Keratinocyte (primary cell): Measurements from ENCODE around the gene RETSAT. TPM values are rescaled to one million over a fixed set of nuclear protein-coding genes. Genes with fewer than 3 reads are reported as not detected.

Source experiments
- DNase-seq: peaks from one replicate; pipeline ENCODE4 v3.0.0-alpha.2; 2011; ENCODE audit warnings: low read depth, missing footprints, low spot score
- FAIRE-seq: peaks from 2 replicates; lab custom pipeline; 2011; peaks lifted over from hg19 to GRCh38; lab: Jason Lieb, UNC
- H2AFZ ChIP-seq: 2 replicates; pipeline ENCODE4 v1.6.0; 2012; ENCODE audit warnings: low read length, control low read depth, inconsistent platforms; ENCODE audit not compliant: control insufficient read depth
- H3K27ac ChIP-seq: 2 replicates; pipeline ENCODE4 v1.5.1; 2011; ENCODE audit warnings: low read length; ENCODE audit not compliant: control insufficient read depth, insufficient read depth
- H3K27me3 ChIP-seq: 3 replicates; pipeline ENCODE4 v1.6.0; 2011; ENCODE audit warnings: low read length; ENCODE audit not compliant: control insufficient read depth, insufficient read depth; ENCODE audit errors: extremely low read depth
- H3K36me3 ChIP-seq, 2 experiments: 2 replicates in 1 of 2; 3 replicates in 1 of 2; pipeline ENCODE4 v1.5.1; 2011; ENCODE audit warnings: low read length in 2 of 2, mild to moderate bottlenecking in 1 of 2; ENCODE audit not compliant: control insufficient read depth in 2 of 2, insufficient read depth in 2 of 2; ENCODE audit errors: extremely low read depth in 1 of 2
- H3K4me1 ChIP-seq: 3 replicates; pipeline ENCODE4 v1.5.1; 2011; ENCODE audit warnings: low read length; ENCODE audit not compliant: control insufficient read depth, insufficient read depth; ENCODE audit errors: extremely low read depth
- H3K4me2 ChIP-seq: 3 replicates; pipeline ENCODE4 v1.6.0; 2011; ENCODE audit warnings: low read depth, low read length; ENCODE audit not compliant: control insufficient read depth, insufficient read depth; ENCODE audit errors: extremely low read depth
- H3K4me3 ChIP-seq, 3 experiments: fragments of 200-600 bp in 1 of 3; sonication (generic) in 1 of 3; 2 replicates in 2 of 3; 3 replicates in 1 of 3; pipeline ENCODE4 v1.5.1; 2011 to 2016; ENCODE audit warnings: low read length in 3 of 3, mild to moderate bottlenecking in 3 of 3, control low read depth in 2 of 3, inconsistent platforms in 1 of 3, low read depth in 1 of 3, mixed read lengths in 1 of 3, mixed run types in 1 of 3, moderate library complexity in 1 of 3; ENCODE audit not compliant: control insufficient read depth in 2 of 3, insufficient read depth in 2 of 3; ENCODE audit errors: extremely low read depth in 1 of 3
- H3K79me2 ChIP-seq: 2 replicates; pipeline ENCODE4 v1.6.0; 2012; ENCODE audit warnings: low read length; ENCODE audit not compliant: control insufficient read depth, insufficient read depth
- H3K9ac ChIP-seq: 3 replicates; pipeline ENCODE4 v1.6.0; 2011; ENCODE audit warnings: low read length; ENCODE audit not compliant: control insufficient read depth, insufficient read depth; ENCODE audit errors: extremely low read depth
- H3K9me1 ChIP-seq: 3 replicates; pipeline ENCODE4 v1.6.0; 2011; ENCODE audit warnings: low read length; ENCODE audit not compliant: control insufficient read depth, insufficient read depth; ENCODE audit errors: extremely low read depth
- H3K9me3 ChIP-seq: 2 replicates; pipeline ENCODE4 v1.5.1; 2012; ENCODE audit warnings: low read depth, low read length; ENCODE audit not compliant: control insufficient read depth
- H4K20me1 ChIP-seq: 3 replicates; pipeline ENCODE4 v1.6.0; 2011; ENCODE audit warnings: low read length; ENCODE audit not compliant: control insufficient read depth, insufficient read depth; ENCODE audit errors: extremely low read depth
- EZH2 ChIP-seq: IDR thresholded peaks from one replicate; pipeline ENCODE4 v1.6.1; 2012; ENCODE audit warnings: inconsistent platforms, mild to moderate bottlenecking, low read length, moderate library complexity
- dilution Hi-C: fragments of 300-500 bp; cut with MboI; formaldehyde crosslinking; loops from one replicate; pipeline ENCODE4 v1.7.0; 2020; ENCODE audit warnings: low sequenced_read_pairs; ENCODE audit not compliant: extremely low pct_ligation_motif_present
- polyA plus RNA-seq, 5 experiments: library from polyadenylated mRNA; depleted of rRNA in 3 of 5; stranded (reverse) in 3 of 5; stranded (forward) in 1 of 5; unstranded in 1 of 5; fragments of >200 nt; gene quantifications; 1 replicate in 1 of 5; 2 replicates in 3 of 5; 3 replicates in 1 of 5; pipeline versions ENCODE4 v1.2.1 to v1.2.3, GENCODE V29; 2011 to 2012; ENCODE audit warnings: missing spikeins in 2 of 5, low read depth in 1 of 5, low replicate concordance in 1 of 5
- TF ChIP-seq, protein P1 (sequence below), 3 experiments: IDR thresholded peaks in 1 of 3; conservative IDR thresholded peaks in 1 of 3; optimal IDR thresholded peaks in 1 of 3; 2 replicates in 2 of 3; 3 replicates in 1 of 3; pipeline versions ENCODE3 to v1.5.1; 2011; ENCODE audit warnings: low read length in 3 of 3, mild to moderate bottlenecking in 3 of 3, moderate library complexity in 2 of 3, control low read depth in 1 of 3, inconsistent platforms in 1 of 3; ENCODE audit not compliant: insufficient read depth in 2 of 3; ENCODE audit errors: extremely low read depth in 1 of 3

Gene RETSAT
- polyA plus RNA-seq, 1 donor (not counting 4 experiments of a cell fraction or from before 2014, with no cell fraction given), result 74.0 TPM

- H3K4me2 ChIP-seq, result peak overlapping the region; percentile 93
- DNase-seq (no peak), FAIRE-seq (no peak)
- dilution Hi-C loops, result no loop called here
- H3K9me3 ChIP-seq, result no peaks in the 10 kb centered on the region
- peaks cover 15 to 20% of the 10 kb centered on the region in 2 experiments for H3K36me3 ChIP-seq
- H3K27me3 ChIP-seq, result no peaks in the 10 kb centered on the region
- peak overlapping the region; percentile 94 for H3K27ac ChIP-seq
- H3K4me1 ChIP-seq, result peaks cover 26% of the 10 kb centered on the region
- H3K4me3 ChIP-seq, result peak overlapping the region; percentile 68 to 99 (median 80)
- peaks cover 46% of the 10 kb centered on the region for H3K79me2 ChIP-seq
- peak overlapping the region; percentile 98 for H3K9ac ChIP-seq
- peak overlapping the region; percentile 99 for H2AFZ ChIP-seq
- TF ChIP-seq, protein P1, sequence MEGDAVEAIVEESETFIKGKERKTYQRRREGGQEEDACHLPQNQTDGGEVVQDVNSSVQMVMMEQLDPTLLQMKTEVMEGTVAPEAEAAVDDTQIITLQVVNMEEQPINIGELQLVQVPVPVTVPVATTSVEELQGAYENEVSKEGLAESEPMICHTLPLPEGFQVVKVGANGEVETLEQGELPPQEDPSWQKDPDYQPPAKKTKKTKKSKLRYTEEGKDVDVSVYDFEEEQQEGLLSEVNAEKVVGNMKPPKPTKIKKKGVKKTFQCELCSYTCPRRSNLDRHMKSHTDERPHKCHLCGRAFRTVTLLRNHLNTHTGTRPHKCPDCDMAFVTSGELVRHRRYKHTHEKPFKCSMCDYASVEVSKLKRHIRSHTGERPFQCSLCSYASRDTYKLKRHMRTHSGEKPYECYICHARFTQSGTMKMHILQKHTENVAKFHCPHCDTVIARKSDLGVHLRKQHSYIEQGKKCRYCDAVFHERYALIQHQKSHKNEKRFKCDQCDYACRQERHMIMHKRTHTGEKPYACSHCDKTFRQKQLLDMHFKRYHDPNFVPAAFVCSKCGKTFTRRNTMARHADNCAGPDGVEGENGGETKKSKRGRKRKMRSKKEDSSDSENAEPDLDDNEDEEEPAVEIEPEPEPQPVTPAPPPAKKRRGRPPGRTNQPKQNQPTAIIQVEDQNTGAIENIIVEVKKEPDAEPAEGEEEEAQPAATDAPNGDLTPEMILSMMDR (optimal IDR thresholded peaks at IDR 0.05 in 1 of 3, IDR thresholded peaks at IDR 0.05 in 1 of 3, conservative IDR thresholded peaks at IDR 0.05 in 1 of 3; ENCODE audit: extremely low read depth in 1 of 3, insufficient read depth in 2 of 3, low read length in 3 of 3), result no peak
- TF ChIP-seq EZH2, result no peak
- no peaks in the 10 kb centered on the region for H4K20me1 ChIP-seq
- no peaks in the 10 kb centered on the region for H3K9me1 ChIP-seq
Observed at GRCh38 chr2:85355521-85355920, 1.2 kb upstream of the RETSAT start.

- DNase-seq, result no peak
- Histone ChIP-seq H2AFZ (peak overlapping the region; percentile 99), H3K79me2 (peaks cover 46% of the 10 kb centered on the region), H3K27ac (peak overlapping the region; percentile 94), H3K4me3 (peak overlapping the region; percentile 68 to 99 (median 80)), H3K9me3 (no peaks in the 10 kb centered on the region), H3K9me1 (no peaks in the 10 kb centered on the region), H3K4me1 (peaks cover 26% of the 10 kb centered on the region), H3K9ac (peak overlapping the region; percentile 98), H4K20me1 (no peaks in the 10 kb centered on the region), H3K27me3 (no peaks in the 10 kb centered on the region), H3K36me3 (peaks cover 19 to 23% of the 10 kb centered on the region in 2 experiments), H3K4me2 (peak overlapping the region; percentile 93)
- FAIRE-seq, result no peak
- TF ChIP-seq EZH2, result no peak
- TF ChIP-seq, protein P1 (optimal IDR thresholded peaks at IDR 0.05 in 1 of 3, IDR thresholded peaks at IDR 0.05 in 1 of 3, conservative IDR thresholded peaks at IDR 0.05 in 1 of 3; ENCODE audit: extremely low read depth in 1 of 3, insufficient read depth in 2 of 3, low read length in 3 of 3), result no peak
- dilution Hi-C loops, result no loop called here
Observed at GRCh38 chr2:85355073-85355410, 714 bp upstream of the RETSAT start.
